Aorta (tissue), 5 donors: ENCODE measurements around the gene KCNC4. TPM values are rescaled to one million over a fixed set of nuclear protein-coding genes. Genes with fewer than 3 reads are reported as not detected.

Experiments used
- ATAC-seq: fragments of 200-7000 bp; cut with Tn5 transposase; one replicate; pipeline ENCODE4 v1.9.1; 2022; ENCODE audit warnings: moderate library complexity; ENCODE audit not compliant: low FRiP score
- DNase-seq, 2 donors: peaks; one replicate each; pipeline ENCODE4 v3.0.0-alpha.2; 2020
- H3K27ac ChIP-seq, 2 donors: one replicate each; pipeline ENCODE4 v1.5.1; 2013; ENCODE audit warnings: low read length in 2 of 2, mild to moderate bottlenecking in 2 of 2, moderate library complexity in 2 of 2, control low read depth in 1 of 2, inconsistent platforms in 1 of 2, low read depth in 1 of 2
- H3K27me3 ChIP-seq, 2 donors: one replicate each; pipeline ENCODE4 v1.6.1; 2013; ENCODE audit warnings: control low read depth in 1 of 2, low read length in 1 of 2, mild to moderate bottlenecking in 1 of 2, moderate library complexity in 1 of 2; ENCODE audit not compliant: insufficient read depth in 2 of 2, control insufficient read depth in 1 of 2
- H3K36me3 ChIP-seq, 2 donors: one replicate each; pipeline ENCODE4 v1.6.1; 2013; ENCODE audit warnings: control low read depth in 1 of 2, low read length in 1 of 2, mild to moderate bottlenecking in 1 of 2; ENCODE audit not compliant: insufficient read depth in 2 of 2, control insufficient read depth in 1 of 2
- H3K4me1 ChIP-seq, 2 donors: one replicate each; pipeline ENCODE4 v1.6.1; 2013; ENCODE audit warnings: low read length in 2 of 2, control low read depth in 1 of 2, mild to moderate bottlenecking in 1 of 2, moderate library complexity in 1 of 2; ENCODE audit not compliant: insufficient read depth in 2 of 2, control insufficient read depth in 1 of 2
- H3K4me3 ChIP-seq, 2 donors: one replicate each; pipeline ENCODE4 v1.5.1; 2013; ENCODE audit warnings: low read length in 2 of 2, control low read depth in 1 of 2, mild to moderate bottlenecking in 1 of 2
- H3K9me3 ChIP-seq: one replicate; pipeline ENCODE4 v1.6.1; 2013; ENCODE audit warnings: mild to moderate bottlenecking, low read length; ENCODE audit not compliant: control insufficient read depth
- WGBS, 2 donors: extraction: QIAGEN DNeasy Blood & Tissue Kit; methylation state at CpG; one replicate each; pipeline ENCODE4 v1.1.7; 2013; 5-methylcytosine and 5-hydroxymethylcytosine counted together
- intact Hi-C, 2 donors: fragments of 100-400 bp; cut with DNase I; formaldehyde crosslinking; loops; one replicate each; pipeline versions ENCODE4 v1.14.2 to v1.15.0; 2022
- polyA plus RNA-seq, 2 donors: library from polyadenylated mRNA; stranded (reverse); fragments of 200-250 nt; gene quantifications; one replicate each; pipeline ENCODE4 v1.2.3, GENCODE V29; 2013
- total RNA-seq, 2 donors: library from RNA; stranded (reverse); fragmentation: NEBNext Ultra II Directional; extraction: Animal tissue kit (Norgen Biotek cat#: 25700); gene quantifications; one replicate each; pipeline ENCODE4 v1.2.1, GENCODE V29; 2021
- donor health status: healthy with polysubstance abuse.
- donor health status: Bipolar disorder and iron deficiency.
- donor health status: DM: no; HTN: no; CAD: no.
- donor health status: DM: no; HTN: no; CAD: no.
- donor health status: DM: yes; HTN: yes; CAD: no.

Gene KCNC4
- total and polyA plus RNA-seq, 4 donors: 0.75 to 22.6 (median 11.5) TPM

- no peak for DNase-seq
- intact Hi-C loops: no loop called here
- no peak for ATAC-seq
- Histone ChIP-seq H3K36me3 (no peaks in the 10 kb centered on the region), H3K27ac (no peak overlapping the region), H3K4me3 (no peak overlapping the region), H3K9me3 (no peaks in the 10 kb centered on the region), H3K4me1 (no peaks in the 10 kb centered on the region), H3K27me3 (no peaks in the 10 kb centered on the region)
- 49 to 66% methylated on average over 2 of the region's 2 CpGs for WGBS, 2 donors
These were observed 3.0 kb downstream of the KCNC4 start for GRCh38 chr1:110213143-110213540.

DNA sequence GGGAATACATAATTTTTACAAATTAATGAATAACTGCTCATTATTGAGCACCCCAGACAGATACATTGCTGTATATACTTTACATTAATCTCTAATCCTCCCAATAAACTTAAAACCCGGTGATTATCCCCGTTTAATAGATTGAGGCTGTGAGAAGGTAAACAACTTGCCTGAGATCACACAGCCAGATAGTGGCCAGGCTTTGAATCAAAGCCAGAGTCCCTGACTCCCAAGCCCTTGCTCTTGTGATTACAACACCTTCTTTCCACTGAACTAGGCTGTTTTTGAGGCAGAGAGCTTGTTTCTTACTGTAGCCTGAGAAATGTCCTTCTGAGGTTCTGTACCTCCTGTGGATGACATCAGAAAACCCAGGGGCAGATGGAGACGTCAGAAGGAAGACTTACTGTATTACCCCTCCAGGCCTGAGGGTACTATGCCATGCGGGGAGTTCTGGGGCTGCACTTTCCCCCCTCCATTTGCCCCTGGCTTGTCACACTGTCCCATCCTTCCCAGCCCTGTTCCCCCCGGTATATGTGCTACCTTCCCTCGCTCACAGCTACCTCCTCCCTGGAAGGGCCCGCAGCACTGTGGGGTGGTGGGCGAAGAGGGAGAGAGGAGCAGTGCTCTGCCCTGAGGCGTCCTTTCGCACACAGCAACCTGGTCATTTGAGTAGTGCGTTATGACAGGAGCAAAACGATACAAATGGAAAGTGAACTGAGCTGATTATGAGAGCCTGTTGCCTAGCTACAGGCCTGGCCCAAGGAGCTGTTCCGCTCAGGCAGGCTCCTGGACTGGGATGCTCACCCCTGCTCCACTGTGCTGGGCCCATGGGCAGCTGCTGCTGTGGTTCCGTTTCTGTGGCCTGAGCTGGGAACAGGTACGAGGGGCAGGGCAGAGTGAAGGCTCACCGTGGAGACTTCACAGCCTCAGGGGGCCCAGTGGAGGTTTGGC lies 4.6 kb downstream of the KCNC4 start:
- no peak for ATAC-seq
- Histone ChIP-seq H3K9me3 (no peaks in the 10 kb centered on the region), H3K4me3 (no peak overlapping the region), H3K27me3 (no peaks in the 10 kb centered on the region), H3K27ac (no peak overlapping the region), H3K4me1 (no peaks in the 10 kb centered on the region), H3K36me3 (no peaks in the 10 kb centered on the region)
- intact Hi-C loops: no loop called here
- 77 to 79% methylated on average over 16 of the region's 16 CpGs for WGBS, 2 donors
- DNase-seq: no peak

DNA sequence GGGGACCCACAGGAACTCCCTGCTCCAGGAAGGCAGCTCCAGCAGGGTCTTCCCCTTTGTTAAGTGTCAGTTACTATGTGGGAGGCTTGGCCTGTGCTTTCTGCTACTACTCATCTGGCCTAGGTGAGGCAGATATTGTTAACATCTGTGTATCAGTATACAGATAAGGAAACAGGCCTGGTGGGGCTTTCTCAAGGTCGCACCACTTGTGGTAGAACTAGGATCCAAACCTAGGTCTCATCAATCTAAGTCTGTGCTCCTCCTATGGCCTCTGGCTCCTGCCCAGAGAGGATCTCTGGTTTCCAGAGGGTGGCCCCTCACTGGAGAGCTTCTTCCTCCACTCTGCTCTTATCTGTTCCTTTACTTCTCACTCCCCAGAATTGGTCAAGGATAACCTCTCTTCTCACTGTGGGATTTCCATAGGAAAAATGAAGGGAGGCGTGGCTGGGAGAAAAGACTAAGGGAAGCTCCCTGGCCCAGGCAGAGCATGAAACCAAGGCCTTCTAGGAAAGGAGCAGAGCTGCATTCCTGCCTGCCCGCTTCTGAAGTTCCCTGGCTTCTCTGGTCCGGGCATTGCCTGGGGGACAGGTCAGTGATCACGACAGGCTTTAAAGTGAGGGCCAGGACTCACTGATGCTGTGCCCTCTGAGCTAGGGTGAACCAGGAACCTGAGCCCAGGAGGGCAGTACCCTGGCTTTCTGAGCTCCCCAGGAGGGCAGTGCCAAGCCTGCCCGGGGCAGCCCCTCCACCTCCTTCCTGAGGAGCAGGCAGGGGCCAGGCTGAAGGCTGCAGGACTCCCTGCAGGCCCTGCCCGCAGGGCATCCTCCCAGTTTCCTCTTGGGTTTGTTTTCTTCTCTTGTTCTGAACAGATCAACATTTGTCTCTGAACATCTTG lies 5.8 kb downstream of the KCNC4 start:
- Histone ChIP-seq H3K27me3 (no peaks in the 10 kb centered on the region), H3K36me3 (no peaks in the 10 kb centered on the region), H3K27ac (no peak overlapping the region), H3K4me1 (no peaks in the 10 kb centered on the region), H3K9me3 (no peaks in the 10 kb centered on the region), H3K4me3 (no peak overlapping the region)
- 76 to 86% methylated on average over 7 of the region's 7 CpGs for WGBS, 2 donors
- intact Hi-C loops: no loop called here
- DNase-seq (no peak), ATAC-seq (no peak)

GRCh38 chr1:110216844-110217444 lies 6.8 kb downstream of the KCNC4 start:
- Histone ChIP-seq H3K4me1 (no peaks in the 10 kb centered on the region), H3K27me3 (no peaks in the 10 kb centered on the region), H3K9me3 (no peaks in the 10 kb centered on the region), H3K36me3 (no peaks in the 10 kb centered on the region), H3K27ac (no peak overlapping the region), H3K4me3 (no peak overlapping the region)
- DNase-seq: no peak
- intact Hi-C loops: no loop called here
- ATAC-seq: no peak
- WGBS, 2 donors: 94 to 95% methylated on average over 6 of the region's 6 CpGs

DNA sequence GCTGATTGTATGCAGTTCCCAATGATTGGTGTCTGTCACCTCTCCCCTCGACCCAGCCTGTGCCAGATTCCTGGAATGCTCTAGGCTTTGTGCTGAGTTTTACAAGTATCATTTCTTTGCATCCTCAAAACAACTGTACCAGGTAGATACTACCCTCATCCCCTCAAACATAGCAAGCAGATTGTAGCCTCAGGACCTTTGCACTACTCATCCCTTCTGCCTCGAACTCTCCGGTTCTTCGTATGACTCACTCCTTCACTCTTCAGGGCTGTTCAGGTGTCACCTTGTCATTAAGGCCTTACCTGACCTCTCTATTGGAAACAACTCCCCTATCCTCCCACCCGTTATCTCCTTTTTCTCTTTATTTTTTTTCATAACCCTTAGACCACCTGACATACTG lies 8.0 kb downstream of the KCNC4 start:
- Histone ChIP-seq H3K36me3 (peaks cover 0 to 1% of the 10 kb centered on the region in 2 donors), H3K9me3 (no peaks in the 10 kb centered on the region), H3K27me3 (no peaks in the 10 kb centered on the region), H3K27ac (no peak overlapping the region), H3K4me1 (no peaks in the 10 kb centered on the region), H3K4me3 (no peak overlapping the region)
- WGBS, 2 donors: 95% methylated on average over 5 of the region's 5 CpGs
- DNase-seq (no peak), ATAC-seq (no peak)
- intact Hi-C loops: no loop called here

DNA sequence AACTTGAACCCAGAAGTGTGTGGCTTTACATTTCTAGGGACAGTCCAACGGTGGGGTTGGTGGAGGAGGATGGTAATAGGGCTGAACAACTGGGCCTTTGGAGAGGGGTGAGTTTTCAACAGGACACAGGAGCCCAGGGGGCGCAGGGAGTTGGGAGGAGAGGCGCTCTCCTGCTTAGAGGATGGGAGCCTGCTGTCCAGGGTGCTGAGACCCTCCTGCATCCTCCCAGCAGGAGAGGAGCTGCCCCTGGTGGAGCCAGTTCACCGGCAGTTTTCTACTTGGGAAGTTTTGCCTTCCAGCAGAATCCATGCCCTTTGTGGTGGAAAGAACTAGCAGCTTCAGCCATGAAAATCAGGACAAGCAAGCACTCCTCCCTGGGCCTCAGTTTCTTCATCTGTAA lies 8.6 kb downstream of the KCNC4 start:
- Histone ChIP-seq H3K27me3 (no peaks in the 10 kb centered on the region), H3K4me1 (no peaks in the 10 kb centered on the region), H3K36me3 (peaks cover 0 to 4% of the 10 kb centered on the region in 2 donors), H3K4me3 (no peak overlapping the region), H3K27ac (no peak overlapping the region), H3K9me3 (no peaks in the 10 kb centered on the region)
- intact Hi-C loops: no loop called here
- WGBS, 2 donors: 76 to 77% methylated on average over 4 of the region's 4 CpGs
- DNase-seq (no peak), ATAC-seq (no peak)

DNA sequence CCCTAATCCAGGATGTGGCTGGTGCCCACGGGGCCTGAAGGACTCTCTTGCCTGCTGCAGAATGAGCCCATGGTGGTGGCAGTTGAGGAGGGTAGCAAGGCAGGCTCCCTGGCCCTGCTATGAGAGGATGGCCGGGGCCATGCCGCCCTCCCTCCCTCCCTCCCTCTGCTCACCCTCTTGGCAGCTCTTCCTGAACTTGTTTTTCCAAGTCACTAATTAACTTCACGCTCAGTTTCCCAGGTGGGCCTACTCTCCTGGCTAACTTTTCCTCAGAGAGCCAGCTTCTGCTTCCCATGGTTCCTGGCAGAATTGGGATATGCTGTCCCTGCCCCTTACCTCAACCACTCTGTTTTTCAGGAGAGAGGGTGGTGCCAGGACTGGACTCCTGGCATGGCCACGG lies 10.2 kb downstream of the KCNC4 start:
- H3K36me3 ChIP-seq: peaks cover 0 to 4% of the 10 kb centered on the region in 2 donors
- no peak overlapping the region for H3K27ac ChIP-seq
- H3K4me3 ChIP-seq: no peak overlapping the region
- intact Hi-C loops: no loop called here
- no peaks in the 10 kb centered on the region for H3K9me3 ChIP-seq
- no peak for DNase-seq
- no peak for ATAC-seq
- no peaks in the 10 kb centered on the region for H3K27me3 ChIP-seq
- no peaks in the 10 kb centered on the region for H3K4me1 ChIP-seq
- WGBS, 2 donors: 79 to 84% methylated on average over 5 of the region's 5 CpGs

DNA sequence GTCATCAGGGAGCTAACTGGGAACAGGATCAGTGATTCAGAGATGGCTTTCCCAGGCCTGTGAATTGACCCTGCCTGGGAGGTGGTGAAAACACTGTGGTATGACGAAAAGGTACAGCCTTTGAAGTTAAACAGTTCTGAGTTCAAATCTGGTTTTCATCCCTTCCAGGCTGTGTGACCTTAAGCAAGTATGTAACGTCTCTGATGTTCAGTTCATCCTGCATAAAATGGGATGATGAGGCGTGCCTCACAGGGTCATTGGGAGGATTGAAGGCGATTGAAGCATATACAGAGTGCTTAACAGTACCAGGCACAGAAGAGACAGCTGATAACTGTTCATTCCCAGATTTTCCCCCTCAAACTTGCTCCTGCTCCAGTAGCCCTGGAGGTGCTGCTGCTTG lies 11.0 kb downstream of the KCNC4 start:
- H3K27ac ChIP-seq: no peak overlapping the region
- H3K36me3 ChIP-seq: peaks cover 0 to 4% of the 10 kb centered on the region in 2 donors
- no peaks in the 10 kb centered on the region for H3K4me1 ChIP-seq
- no peaks in the 10 kb centered on the region for H3K9me3 ChIP-seq
- no peak overlapping the region for H3K4me3 ChIP-seq
- DNase-seq (no peak), ATAC-seq (no peak)
- no peaks in the 10 kb centered on the region for H3K27me3 ChIP-seq
- 94 to 95% methylated on average over 4 of the region's 4 CpGs for WGBS, 2 donors
- intact Hi-C loops: no loop called here
